Lower lobe of right lung (tissue), 2 donors: Measurements from ENCODE around the gene PARS2. TPM values are rescaled to one million over a fixed set of nuclear protein-coding genes. Genes with fewer than 3 reads are reported as not detected.

Experiments
- ATAC-seq, 2 donors: fragments of 200-7000 bp; cut with Tn5 transposase; one replicate each; pipeline ENCODE4 v1.9.1; 2020 to 2022; ENCODE audit warnings: mild to moderate bottlenecking in 2 of 2, moderate library complexity in 2 of 2
- DNase-seq: peaks from one replicate; pipeline ENCODE4 v3.0.0-alpha.2; 2020
- H3K27ac ChIP-seq: fragments of 200-600 bp; one replicate; pipeline ENCODE4 v1.8.0; 2022
- H3K27me3 ChIP-seq: fragments of 200-600 bp; one replicate; pipeline ENCODE4 v1.8.0; 2022; ENCODE audit warnings: low read depth
- H3K36me3 ChIP-seq: fragments of 200-600 bp; one replicate; pipeline ENCODE4 v1.8.0; 2022; ENCODE audit warnings: mild to moderate bottlenecking
- H3K4me1 ChIP-seq: fragments of 200-600 bp; one replicate; pipeline ENCODE4 v1.8.0; 2022
- H3K4me3 ChIP-seq: fragments of 200-600 bp; one replicate; pipeline ENCODE4 v1.8.0; 2022; ENCODE audit warnings: mild to moderate bottlenecking
- H3K9me3 ChIP-seq: fragments of 200-600 bp; one replicate; pipeline ENCODE4 v1.8.0; 2022
- intact Hi-C: fragments of 100-400 bp; cut with DNase I; formaldehyde crosslinking; loops from one replicate; pipeline ENCODE4 v1.11.0; 2022
- total RNA-seq: library from RNA; stranded (reverse); fragmentation: NEBNext Ultra II Directional; extraction: Animal tissue kit (Norgen Biotek cat#: 25700); gene quantifications from one replicate; pipeline ENCODE4 v1.2.1, GENCODE V29; 2021
- TF ChIP-seq, protein P1 (sequence below): fragments of 200-600 bp; IDR thresholded peaks from one replicate; pipeline ENCODE4 v1.8.0; 2022; ENCODE audit warnings: antibody characterized with exemption, mild to moderate bottlenecking
- donor health status: DM: no; HTN: yes; CAD: no; lungs with severe emphysema.

PARS2 gene
- total RNA-seq, 1 donor from 2014 or later = 3.3 TPM

- peaks cover 22% of the 10 kb centered on the region for H3K4me1 ChIP-seq
- ATAC-seq = no peak
- H3K27ac ChIP-seq = no peak overlapping the region
- intact Hi-C loops = no loop called here
- H3K4me3 ChIP-seq = no peak overlapping the region
- TF ChIP-seq, protein P1, sequence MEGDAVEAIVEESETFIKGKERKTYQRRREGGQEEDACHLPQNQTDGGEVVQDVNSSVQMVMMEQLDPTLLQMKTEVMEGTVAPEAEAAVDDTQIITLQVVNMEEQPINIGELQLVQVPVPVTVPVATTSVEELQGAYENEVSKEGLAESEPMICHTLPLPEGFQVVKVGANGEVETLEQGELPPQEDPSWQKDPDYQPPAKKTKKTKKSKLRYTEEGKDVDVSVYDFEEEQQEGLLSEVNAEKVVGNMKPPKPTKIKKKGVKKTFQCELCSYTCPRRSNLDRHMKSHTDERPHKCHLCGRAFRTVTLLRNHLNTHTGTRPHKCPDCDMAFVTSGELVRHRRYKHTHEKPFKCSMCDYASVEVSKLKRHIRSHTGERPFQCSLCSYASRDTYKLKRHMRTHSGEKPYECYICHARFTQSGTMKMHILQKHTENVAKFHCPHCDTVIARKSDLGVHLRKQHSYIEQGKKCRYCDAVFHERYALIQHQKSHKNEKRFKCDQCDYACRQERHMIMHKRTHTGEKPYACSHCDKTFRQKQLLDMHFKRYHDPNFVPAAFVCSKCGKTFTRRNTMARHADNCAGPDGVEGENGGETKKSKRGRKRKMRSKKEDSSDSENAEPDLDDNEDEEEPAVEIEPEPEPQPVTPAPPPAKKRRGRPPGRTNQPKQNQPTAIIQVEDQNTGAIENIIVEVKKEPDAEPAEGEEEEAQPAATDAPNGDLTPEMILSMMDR = no peak
- H3K27me3 ChIP-seq = peaks cover 15% of the 10 kb centered on the region
- H3K36me3 ChIP-seq = no peaks in the 10 kb centered on the region
- no peak for DNase-seq
- H3K9me3 ChIP-seq = no peaks in the 10 kb centered on the region
Measured at GRCh38 chr1:54798206-54798605, 33.9 kb upstream of the PARS2 start.

DNA sequence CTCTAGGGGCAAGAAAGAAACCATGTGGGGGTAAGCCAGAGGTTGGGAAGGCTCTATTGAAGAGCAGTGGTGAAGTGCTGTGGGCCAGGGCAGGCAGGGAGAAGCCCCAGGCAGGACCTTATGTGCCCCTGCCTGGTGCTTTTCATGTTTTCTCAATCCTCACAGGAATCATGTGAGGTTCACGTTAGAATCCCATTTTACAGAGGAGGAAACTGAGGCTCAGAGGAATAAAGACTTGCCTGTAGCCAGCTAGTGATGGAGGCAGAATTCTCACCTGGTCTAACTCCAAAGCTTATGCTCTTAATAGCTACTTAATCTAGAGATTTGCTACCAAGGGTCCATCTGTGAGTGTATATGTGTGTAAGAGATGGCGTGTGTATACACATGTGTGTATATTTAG is 32.6 kb upstream of the PARS2 start:
- Histone ChIP-seq H3K27ac (no peak overlapping the region), H3K4me1 (peaks cover 21% of the 10 kb centered on the region), H3K9me3 (no peaks in the 10 kb centered on the region), H3K4me3 (no peak overlapping the region), H3K27me3 (peaks cover 15% of the 10 kb centered on the region), H3K36me3 (no peaks in the 10 kb centered on the region)
- TF ChIP-seq, protein P1 = no peak
- ATAC-seq (no peak), DNase-seq (no peak)
- intact Hi-C loops = no loop called here

GRCh38 chr1:54795841-54796468 is 31.6 kb upstream of the PARS2 start:
- no peak overlapping the region for H3K4me3 ChIP-seq
- no peak overlapping the region for H3K27ac ChIP-seq
- H3K9me3 ChIP-seq = no peaks in the 10 kb centered on the region
- DNase-seq (peak; percentile 59), ATAC-seq (peak; percentile 7 to 46)
- intact Hi-C loops = no loop called here
- H3K36me3 ChIP-seq = no peaks in the 10 kb centered on the region
- peaks cover 8% of the 10 kb centered on the region for H3K27me3 ChIP-seq
- TF ChIP-seq, protein P1 = no peak
- peaks cover 11% of the 10 kb centered on the region for H3K4me1 ChIP-seq

- Histone ChIP-seq H3K4me3 (no peak overlapping the region), H3K27ac (no peak overlapping the region), H3K36me3 (no peaks in the 10 kb centered on the region), H3K9me3 (no peaks in the 10 kb centered on the region), H3K4me1 (peaks cover 6% of the 10 kb centered on the region), H3K27me3 (peaks cover 2% of the 10 kb centered on the region)
- DNase-seq (no peak), ATAC-seq (no peak)
- TF ChIP-seq, protein P1 = no peak
- intact Hi-C loops = no loop called here
Measured at GRCh38 chr1:54795356-54795665, 31.0 kb upstream of the PARS2 start.

- ATAC-seq (no peak), DNase-seq (no peak)
- Histone ChIP-seq H3K4me3 (no peak overlapping the region), H3K27ac (no peak overlapping the region), H3K9me3 (no peaks in the 10 kb centered on the region), H3K36me3 (no peaks in the 10 kb centered on the region), H3K27me3 (no peaks in the 10 kb centered on the region), H3K4me1 (no peaks in the 10 kb centered on the region)
- intact Hi-C loops = no loop called here
- TF ChIP-seq, protein P1 = no peak
Measured at GRCh38 chr1:54794451-54795355, 30.4 kb upstream of the PARS2 start.
